Measurements from ENCODE around the gene COX7A2.

COX7A2 gene

GRCh38 chr6:75244063-75244584 is 523 bp upstream of the COX7A2 start:
- TF ChIP-seq CTCF (IDR thresholded peaks at IDR 0.05; ENCODE audit: borderline replicate concordance, control extremely low read depth, extremely low read depth, insufficient read depth, missing control alignments) = no peak
- in situ Hi-C loops (cut with MboI; ENCODE audit: low sequenced_read_pairs, unreplicated experiment) = no loop called here
- peak; percentile 11 for DNase-seq (ENCODE audit: low spot score)

DNA sequence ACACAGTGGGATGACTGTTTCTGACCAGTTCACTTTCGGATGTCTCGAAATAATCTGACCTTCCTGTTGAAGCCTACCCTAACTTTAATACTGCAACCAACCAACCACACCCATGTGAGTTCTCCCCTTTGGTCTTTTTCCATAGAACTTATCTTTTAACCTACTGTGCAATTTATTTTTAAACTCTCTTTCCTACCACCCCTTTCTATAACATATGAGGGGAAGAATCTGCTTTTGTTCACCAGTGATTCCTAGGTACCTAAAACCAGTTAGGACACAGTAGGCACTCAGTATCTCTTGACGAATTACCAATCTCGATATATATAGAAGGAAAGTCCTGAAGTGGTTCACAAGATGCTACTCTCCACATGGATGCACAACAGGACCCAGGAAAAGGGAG is 7.0 kb downstream of the COX7A2 start:
- TF ChIP-seq CTCF (IDR thresholded peaks at IDR 0.05; ENCODE audit: borderline replicate concordance, control extremely low read depth, extremely low read depth, insufficient read depth, missing control alignments) = no peak
- no peak for DNase-seq (ENCODE audit: low spot score)
- in situ Hi-C loops (cut with MboI; ENCODE audit: low sequenced_read_pairs, unreplicated experiment) = no loop called here

GRCh38 chr6:75235271-75235670 is 8.3 kb downstream of the COX7A2 start:
- TF ChIP-seq CTCF (IDR thresholded peaks at IDR 0.05; ENCODE audit: borderline replicate concordance, control extremely low read depth, extremely low read depth, insufficient read depth, missing control alignments) = no peak
- in situ Hi-C loops (cut with MboI; ENCODE audit: low sequenced_read_pairs, unreplicated experiment) = no loop called here
- no peak for DNase-seq (ENCODE audit: low spot score)

- TF ChIP-seq CTCF (IDR thresholded peaks at IDR 0.05; ENCODE audit: borderline replicate concordance, control extremely low read depth, extremely low read depth, insufficient read depth, missing control alignments) = no peak
- DNase-seq (ENCODE audit: low spot score) = no peak
- in situ Hi-C loops (cut with MboI; ENCODE audit: low sequenced_read_pairs, unreplicated experiment) = no loop called here
These were observed 9.3 kb downstream of the COX7A2 start for GRCh38 chr6:75234126-75234865.

GRCh38 chr6:75233092-75233615 is 10.4 kb downstream of the COX7A2 start:
- no peak for TF ChIP-seq CTCF (IDR thresholded peaks at IDR 0.05; ENCODE audit: borderline replicate concordance, control extremely low read depth, extremely low read depth, insufficient read depth, missing control alignments)
- in situ Hi-C loops (cut with MboI; ENCODE audit: low sequenced_read_pairs, unreplicated experiment) = no loop called here
- no peak for DNase-seq (ENCODE audit: low spot score)

GRCh38 chr6:75230484-75231325 is 12.9 kb downstream of the COX7A2 start:
- in situ Hi-C loops (cut with MboI; ENCODE audit: low sequenced_read_pairs, unreplicated experiment) = no loop called here
- DNase-seq (ENCODE audit: low spot score) = no peak
- peak; percentile 31 for TF ChIP-seq CTCF (IDR thresholded peaks at IDR 0.05; ENCODE audit: borderline replicate concordance, control extremely low read depth, extremely low read depth, insufficient read depth, missing control alignments)
